HCT116 (cell line): Measurements from ENCODE around the gene MPI.

ENCODE experiments used
- CTCF ChIP-seq, 3 experiments: fragments of 200-600 bp in 1 of 3; sonication (generic) in 1 of 3; IDR thresholded peaks in 2 of 3; conservative IDR thresholded peaks in 1 of 3; 2 replicates each; pipeline ENCODE4 v1.5.1; 2012 to 2017; ENCODE audit warnings: low read depth in 2 of 3, low read length in 2 of 3, antibody characterized with exemption in 1 of 3, borderline replicate concordance in 1 of 3, control low read depth in 1 of 3, mild to moderate bottlenecking in 1 of 3, mixed read lengths in 1 of 3, mixed run types in 1 of 3, moderate library complexity in 1 of 3; ENCODE audit not compliant: insufficient read depth in 1 of 3
- ELF1 ChIP-seq: IDR thresholded peaks from 2 replicates; pipeline ENCODE4 v1.6.1; 2012; ENCODE audit warnings: low read depth, borderline replicate concordance
- EZH2 ChIP-seq: fragments of 200-600 bp; sonication (generic); IDR thresholded peaks from 2 replicates; pipeline ENCODE4 v1.6.1; 2017; ENCODE audit warnings: antibody characterized with exemption, mixed run types
- EZH2phosphoT487 ChIP-seq: fragments of 200-600 bp; IDR thresholded peaks from 2 replicates; pipeline ENCODE4 v1.6.1; 2018; ENCODE audit warnings: antibody characterized with exemption, borderline replicate concordance
- SP1 ChIP-seq: IDR thresholded peaks from 2 replicates; pipeline ENCODE4 v1.6.1; 2012; ENCODE audit warnings: low read depth

DNA sequence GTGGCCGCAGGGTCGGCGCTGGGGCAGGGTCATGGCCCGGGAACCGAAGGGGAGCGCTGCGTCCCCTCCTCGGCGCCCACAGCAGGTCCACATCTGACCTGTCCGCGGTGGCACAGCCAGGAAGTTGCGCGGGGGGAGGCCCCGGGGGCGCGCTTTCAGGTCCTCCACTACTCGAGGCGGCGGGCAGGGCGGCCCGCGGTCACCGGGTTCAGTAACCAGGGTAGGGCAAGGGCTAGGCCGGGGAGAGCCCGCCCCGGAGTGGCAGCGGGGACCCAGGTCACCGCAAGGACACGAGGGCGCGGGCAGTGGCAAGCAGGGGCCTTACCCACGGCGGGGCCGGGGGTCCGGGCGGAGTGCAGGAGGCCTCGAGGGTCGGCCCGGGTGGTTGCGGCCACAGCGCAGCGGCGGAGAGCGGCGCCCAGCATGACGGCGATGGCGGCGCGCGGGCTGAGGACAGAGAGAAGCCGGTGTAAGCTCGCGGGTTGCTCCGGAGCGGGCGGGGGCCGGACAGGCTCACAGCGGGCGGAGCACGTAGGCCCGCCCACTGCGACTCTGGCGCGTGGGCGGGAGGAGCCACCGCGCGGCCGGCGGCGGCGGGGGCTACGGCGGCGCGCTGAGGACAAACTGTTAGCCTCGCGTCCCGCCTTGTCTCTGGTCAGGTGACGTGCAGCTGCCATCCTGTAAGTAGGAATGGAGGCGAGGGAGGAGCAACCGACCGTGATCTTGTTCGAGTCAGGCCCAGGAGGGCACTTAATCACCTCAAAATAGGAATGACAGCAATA, 47.9 kb downstream of the MPI start, which contains the start of gene COX5A:
- TF ChIP-seq SP1 (peak; percentile 64), EZH2 (no peak), CTCF (IDR thresholded peaks at IDR 0.05 in 2 of 3, conservative IDR thresholded peaks at IDR 0.05 in 1 of 3; ENCODE audit: borderline replicate concordance in 1 of 3, insufficient read depth in 1 of 3, low read depth in 2 of 3, low read length in 2 of 3) (no peak), EZH2phosphoT487 (no peak), ELF1 (no peak)
